ENCODE results near the gene PASK. TPM values are rescaled to one million over a fixed set of nuclear protein-coding genes. Genes with fewer than 3 reads are reported as not detected.

The PASK gene
- polyA plus RNA-seq, 4 donors, result 4.7 to 14.7 (median 6.2) TPM

DNA sequence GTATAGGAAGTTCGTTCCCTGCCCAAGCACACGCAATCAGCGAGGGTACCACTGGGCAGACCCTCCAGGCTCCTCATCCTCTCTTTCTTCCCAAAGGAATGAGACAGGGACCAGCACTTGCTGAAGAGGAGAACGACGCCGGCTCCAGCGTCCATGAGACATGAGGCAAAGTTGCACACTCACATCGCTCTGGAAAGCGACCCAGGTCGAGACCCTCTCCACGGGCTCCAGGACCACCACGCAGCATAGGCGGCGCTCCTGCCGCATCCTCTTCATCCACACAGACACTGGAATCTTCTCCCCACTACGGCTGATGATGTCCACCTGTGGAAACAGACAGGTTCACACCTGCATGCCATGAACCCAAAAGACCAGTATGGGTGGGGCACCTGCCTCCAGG, 10.8 kb downstream of the PASK start:
- Histone ChIP-seq H3K27ac (ENCODE audit: low read depth in 1 of 3, low read length in 2 of 3) (no peak overlapping the region), H3K27me3 (ENCODE audit: control insufficient read depth in 3 of 3, insufficient read depth in 3 of 3, low read length in 3 of 3) (no peaks in the 10 kb centered on the region), H3K4me1 (ENCODE audit: control insufficient read depth in 3 of 3, insufficient read depth in 2 of 3, low read depth in 1 of 3, low read length in 2 of 3) (peaks cover 0 to 10% (median 0%) of the 10 kb centered on the region in 3 donors), H3K36me3 (ENCODE audit: control insufficient read depth in 3 of 3, insufficient read depth in 2 of 3, low read depth in 1 of 3, low read length in 3 of 3) (peaks cover 0 to 67% (median 2%) of the 10 kb centered on the region in 3 donors), H3K4me3 (ENCODE audit: low read depth in 1 of 3, low read length in 3 of 3) (no peak overlapping the region), H3K9me3 (ENCODE audit: control insufficient read depth in 2 of 2, insufficient read depth in 1 of 2, low read depth in 1 of 2, low read length in 1 of 2) (no peaks in the 10 kb centered on the region)
- WGBS, 3 donors, result 94 to 97% (median 96%) methylated on average over 16 of the region's 16 CpGs
- FAIRE-seq, result no peak
- DNase-seq, result no peak

DNA sequence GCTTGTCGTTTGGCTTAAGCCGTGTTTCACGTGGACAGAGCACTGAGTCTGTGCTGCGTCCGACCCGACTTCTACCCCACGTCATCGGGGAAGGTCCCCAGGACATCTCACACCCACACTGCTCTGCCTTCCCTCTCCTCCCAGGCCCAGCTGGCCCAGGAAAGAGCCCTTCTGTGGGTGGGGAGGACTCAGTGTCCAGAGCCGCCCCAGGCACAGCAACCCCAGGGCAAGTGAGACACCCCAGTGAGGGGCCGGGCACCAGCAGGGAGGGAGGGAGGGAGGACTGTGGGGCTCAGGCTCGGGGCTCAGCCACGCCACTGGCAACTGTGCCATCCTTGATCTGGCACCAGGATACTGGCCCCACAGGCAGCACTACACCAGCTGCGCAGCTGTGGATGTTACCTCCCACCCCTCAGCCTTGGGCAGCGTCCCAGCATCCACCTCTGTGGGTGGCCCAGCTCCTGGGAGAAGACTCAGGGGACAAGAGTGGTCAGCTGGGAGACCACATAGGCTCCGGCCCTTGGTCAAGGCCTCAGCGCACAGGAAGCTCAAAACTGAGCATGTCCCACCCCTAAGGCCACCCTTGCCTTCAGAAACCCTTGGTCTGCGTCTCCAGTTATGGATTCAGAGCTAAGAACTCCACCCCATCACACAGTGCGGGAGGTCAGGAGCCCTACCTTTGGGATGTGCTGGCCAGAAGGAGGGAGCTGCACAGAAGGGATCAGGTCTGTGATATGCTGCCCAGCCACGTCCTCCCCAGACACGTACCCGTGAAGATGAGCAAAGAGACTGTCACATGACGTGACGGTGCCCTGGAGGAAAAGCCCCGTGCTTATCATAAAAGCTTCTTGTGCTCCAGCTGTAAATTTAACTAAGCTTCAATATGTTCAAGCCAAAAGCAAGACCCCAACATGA, 11.7 kb downstream of the PASK start:
- Histone ChIP-seq H3K9me3 (ENCODE audit: control insufficient read depth in 2 of 2, insufficient read depth in 1 of 2, low read depth in 1 of 2, low read length in 1 of 2) (no peaks in the 10 kb centered on the region), H3K4me1 (ENCODE audit: control insufficient read depth in 3 of 3, insufficient read depth in 2 of 3, low read depth in 1 of 3, low read length in 2 of 3) (peaks cover 0 to 10% (median 0%) of the 10 kb centered on the region in 3 donors), H3K27ac (ENCODE audit: low read depth in 1 of 3, low read length in 2 of 3) (no peak overlapping the region), H3K27me3 (ENCODE audit: control insufficient read depth in 3 of 3, insufficient read depth in 3 of 3, low read length in 3 of 3) (no peaks in the 10 kb centered on the region), H3K4me3 (ENCODE audit: low read depth in 1 of 3, low read length in 3 of 3) (no peak overlapping the region), H3K36me3 (ENCODE audit: control insufficient read depth in 3 of 3, insufficient read depth in 2 of 3, low read depth in 1 of 3, low read length in 3 of 3) (peaks cover 0 to 71% (median 2%) of the 10 kb centered on the region in 3 donors)
- DNase-seq (no peak), FAIRE-seq (no peak)
- WGBS, 3 donors, result 90 to 91% (median 90%) methylated on average over 23 to 24 of the region's 24 CpGs

- FAIRE-seq (no peak), DNase-seq (no peak)
- Histone ChIP-seq H3K27ac (ENCODE audit: low read depth in 1 of 3, low read length in 2 of 3) (no peak overlapping the region), H3K36me3 (ENCODE audit: control insufficient read depth in 3 of 3, insufficient read depth in 2 of 3, low read depth in 1 of 3, low read length in 3 of 3) (peaks cover 0 to 66% (median 2%) of the 10 kb centered on the region in 3 donors), H3K9me3 (ENCODE audit: control insufficient read depth in 2 of 2, insufficient read depth in 1 of 2, low read depth in 1 of 2, low read length in 1 of 2) (no peaks in the 10 kb centered on the region), H3K4me1 (ENCODE audit: control insufficient read depth in 3 of 3, insufficient read depth in 2 of 3, low read depth in 1 of 3, low read length in 2 of 3) (peaks cover 0 to 10% (median 0%) of the 10 kb centered on the region in 3 donors), H3K27me3 (ENCODE audit: control insufficient read depth in 3 of 3, insufficient read depth in 3 of 3, low read length in 3 of 3) (no peaks in the 10 kb centered on the region), H3K4me3 (ENCODE audit: low read depth in 1 of 3, low read length in 3 of 3) (no peak overlapping the region)
- WGBS, 3 donors, result 94 to 96% (median 95%) methylated on average over 24 to 25 of the region's 25 CpGs
Measured at GRCh38 chr2:241136661-241137260, 12.5 kb downstream of the PASK start.

GRCh38 chr2:241136191-241136590, 13.1 kb downstream of the PASK start:
- Histone ChIP-seq H3K4me1 (ENCODE audit: control insufficient read depth in 3 of 3, insufficient read depth in 2 of 3, low read depth in 1 of 3, low read length in 2 of 3) (peaks cover 0 to 10% (median 0%) of the 10 kb centered on the region in 3 donors), H3K4me3 (ENCODE audit: low read depth in 1 of 3, low read length in 3 of 3) (no peak overlapping the region), H3K27ac (ENCODE audit: low read depth in 1 of 3, low read length in 2 of 3) (peak overlapping the region in 1 of 3 donors; percentile 50), H3K27me3 (ENCODE audit: control insufficient read depth in 3 of 3, insufficient read depth in 3 of 3, low read length in 3 of 3) (no peaks in the 10 kb centered on the region), H3K9me3 (ENCODE audit: control insufficient read depth in 2 of 2, insufficient read depth in 1 of 2, low read depth in 1 of 2, low read length in 1 of 2) (no peaks in the 10 kb centered on the region), H3K36me3 (ENCODE audit: control insufficient read depth in 3 of 3, insufficient read depth in 2 of 3, low read depth in 1 of 3, low read length in 3 of 3) (peaks cover 0 to 70% (median 2%) of the 10 kb centered on the region in 3 donors)
- DNase-seq (no peak), FAIRE-seq (no peak)
- WGBS, 3 donors, result 62 to 91% (median 76%) methylated on average over 8 of the region's 8 CpGs

GRCh38 chr2:241135737-241136136, 13.5 kb downstream of the PASK start:
- Histone ChIP-seq H3K27me3 (ENCODE audit: control insufficient read depth in 3 of 3, insufficient read depth in 3 of 3, low read length in 3 of 3) (no peaks in the 10 kb centered on the region), H3K36me3 (ENCODE audit: control insufficient read depth in 3 of 3, insufficient read depth in 2 of 3, low read depth in 1 of 3, low read length in 3 of 3) (peaks cover 0 to 66% (median 2%) of the 10 kb centered on the region in 3 donors), H3K27ac (ENCODE audit: low read depth in 1 of 3, low read length in 2 of 3) (peak overlapping the region in 1 of 3 donors; percentile 50), H3K9me3 (ENCODE audit: control insufficient read depth in 2 of 2, insufficient read depth in 1 of 2, low read depth in 1 of 2, low read length in 1 of 2) (no peaks in the 10 kb centered on the region), H3K4me3 (ENCODE audit: low read depth in 1 of 3, low read length in 3 of 3) (no peak overlapping the region), H3K4me1 (ENCODE audit: control insufficient read depth in 3 of 3, insufficient read depth in 2 of 3, low read depth in 1 of 3, low read length in 2 of 3) (peaks cover 0 to 10% (median 0%) of the 10 kb centered on the region in 3 donors)
- FAIRE-seq (no peak), DNase-seq (peak; percentile 72 to 88)
- WGBS, 3 donors, result 25 to 63% (median 31%) methylated on average over 9 of the region's 9 CpGs

- H3K27me3 ChIP-seq (ENCODE audit: control insufficient read depth in 3 of 3, insufficient read depth in 3 of 3, low read length in 3 of 3), result no peaks in the 10 kb centered on the region
- no peaks in the 10 kb centered on the region for H3K9me3 ChIP-seq (ENCODE audit: control insufficient read depth in 2 of 2, insufficient read depth in 1 of 2, low read depth in 1 of 2, low read length in 1 of 2)
- H3K27ac ChIP-seq (ENCODE audit: low read depth in 1 of 3, low read length in 2 of 3), result no peak overlapping the region
- WGBS, 3 donors, result 85 to 90% (median 86%) methylated on average over 7 of the region's 7 CpGs
- FAIRE-seq, result no peak
- peaks cover 0 to 10% (median 0%) of the 10 kb centered on the region in 3 donors for H3K4me1 ChIP-seq (ENCODE audit: control insufficient read depth in 3 of 3, insufficient read depth in 2 of 3, low read depth in 1 of 3, low read length in 2 of 3)
- DNase-seq, result no peak
- no peak overlapping the region for H3K4me3 ChIP-seq (ENCODE audit: low read depth in 1 of 3, low read length in 3 of 3)
- H3K36me3 ChIP-seq (ENCODE audit: control insufficient read depth in 3 of 3, insufficient read depth in 2 of 3, low read depth in 1 of 3, low read length in 3 of 3), result peaks cover 0 to 61% (median 2%) of the 10 kb centered on the region in 3 donors
Measured at GRCh38 chr2:241134711-241135110, 14.6 kb downstream of the PASK start.

DNA sequence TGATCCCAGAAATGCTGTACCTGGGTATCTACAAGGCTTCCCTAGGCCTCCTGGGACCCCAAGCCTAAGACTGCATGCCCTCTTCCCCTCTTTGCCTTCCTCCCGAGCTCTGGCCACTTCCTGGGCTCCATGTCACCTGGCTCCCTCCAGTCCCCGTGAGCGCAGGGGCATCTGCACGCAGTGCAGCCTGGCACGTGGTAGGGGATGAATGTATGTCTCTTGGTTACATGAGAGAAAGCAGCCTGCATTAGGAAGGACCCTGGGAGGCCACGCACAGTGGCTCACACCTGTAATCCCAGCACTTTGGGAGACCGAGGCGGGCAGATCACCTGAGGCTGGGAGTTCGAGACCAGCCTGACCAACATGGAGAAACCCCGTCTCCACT, 15.8 kb downstream of the PASK start:
- DNase-seq (no peak), FAIRE-seq (no peak)
- peaks cover 0 to 58% (median 2%) of the 10 kb centered on the region in 3 donors for H3K36me3 ChIP-seq (ENCODE audit: control insufficient read depth in 3 of 3, insufficient read depth in 2 of 3, low read depth in 1 of 3, low read length in 3 of 3)
- H3K4me3 ChIP-seq (ENCODE audit: low read depth in 1 of 3, low read length in 3 of 3), result no peak overlapping the region
- H3K9me3 ChIP-seq (ENCODE audit: control insufficient read depth in 2 of 2, insufficient read depth in 1 of 2, low read depth in 1 of 2, low read length in 1 of 2), result no peaks in the 10 kb centered on the region
- peaks cover 0 to 10% (median 0%) of the 10 kb centered on the region in 3 donors for H3K4me1 ChIP-seq (ENCODE audit: control insufficient read depth in 3 of 3, insufficient read depth in 2 of 3, low read depth in 1 of 3, low read length in 2 of 3)
- WGBS, 3 donors, result 93 to 99% (median 98%) methylated on average over 10 of the region's 10 CpGs
- no peaks in the 10 kb centered on the region for H3K27me3 ChIP-seq (ENCODE audit: control insufficient read depth in 3 of 3, insufficient read depth in 3 of 3, low read length in 3 of 3)
- no peak overlapping the region for H3K27ac ChIP-seq (ENCODE audit: low read depth in 1 of 3, low read length in 2 of 3)

DNA sequence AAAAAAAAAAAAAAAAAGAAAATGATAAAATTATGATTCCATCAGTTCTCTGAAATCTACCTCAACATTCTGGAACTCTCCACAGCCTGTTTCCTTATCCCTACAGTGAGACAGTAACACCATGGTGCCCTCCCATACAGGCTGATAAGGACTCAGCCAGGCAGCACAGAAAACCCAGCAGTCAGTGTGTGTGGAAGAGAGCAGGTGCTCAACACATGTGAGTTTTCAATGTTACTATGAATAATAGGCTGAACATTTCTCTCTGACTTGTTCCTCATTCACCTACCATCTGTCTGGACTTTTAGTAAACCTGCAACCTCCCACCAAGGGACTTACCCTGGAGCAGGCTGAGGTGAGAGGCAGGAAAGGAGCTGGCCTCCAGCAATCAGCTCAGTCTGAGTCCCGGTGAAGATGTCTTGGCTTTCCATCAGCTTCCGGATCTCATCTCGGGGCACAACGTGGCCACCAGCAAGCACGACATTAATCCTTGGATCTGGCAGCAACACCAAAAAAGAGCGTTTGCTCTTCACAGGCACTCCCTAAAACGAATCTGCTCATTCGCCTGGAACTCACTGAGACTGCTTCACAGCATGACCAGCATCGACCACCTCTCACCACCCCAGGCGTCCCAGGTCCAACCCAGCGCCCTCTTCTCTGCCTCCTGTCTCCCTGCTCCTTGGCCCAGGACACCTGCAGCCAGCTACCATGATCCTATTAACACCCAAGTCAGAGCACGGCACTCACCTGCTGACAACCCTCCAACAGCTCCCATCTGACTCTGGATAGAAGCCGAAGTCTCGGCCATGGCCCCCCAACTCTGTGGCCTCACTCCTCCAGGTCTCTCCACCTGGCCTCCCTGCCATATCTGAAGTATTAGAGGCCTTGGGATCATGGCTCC, 16.5 kb downstream of the PASK start:
- peaks cover 0 to 10% (median 0%) of the 10 kb centered on the region in 3 donors for H3K4me1 ChIP-seq (ENCODE audit: control insufficient read depth in 3 of 3, insufficient read depth in 2 of 3, low read depth in 1 of 3, low read length in 2 of 3)
- H3K4me3 ChIP-seq (ENCODE audit: low read depth in 1 of 3, low read length in 3 of 3), result no peak overlapping the region
- no peaks in the 10 kb centered on the region for H3K27me3 ChIP-seq (ENCODE audit: control insufficient read depth in 3 of 3, insufficient read depth in 3 of 3, low read length in 3 of 3)
- DNase-seq (no peak), FAIRE-seq (no peak)
- no peak overlapping the region for H3K27ac ChIP-seq (ENCODE audit: low read depth in 1 of 3, low read length in 2 of 3)
- WGBS, 3 donors, result 92 to 95% (median 94%) methylated on average over 14 of the region's 14 CpGs
- no peaks in the 10 kb centered on the region for H3K9me3 ChIP-seq (ENCODE audit: control insufficient read depth in 2 of 2, insufficient read depth in 1 of 2, low read depth in 1 of 2, low read length in 1 of 2)
- peaks cover 0 to 51% (median 2%) of the 10 kb centered on the region in 3 donors for H3K36me3 ChIP-seq (ENCODE audit: control insufficient read depth in 3 of 3, insufficient read depth in 2 of 3, low read depth in 1 of 3, low read length in 3 of 3)

All from small intestine (tissue), 7 donors.